ENCODE results near the gene SPATA31C2.

- TF ChIP-seq POLR2A (IDR thresholded peaks at IDR 0.05; ENCODE audit: low read length) (no peak), GATA1 (IDR thresholded peaks at IDR 0.05; ENCODE audit: low read depth, low read length) (no peak)
Observed at GRCh38 chr9:88164850-88165249, 26.6 kb upstream of the SPATA31C2 start.
